GM19397 (cell line): ENCODE measurements around the gene HSPA1A.
A peak's percentile ranks its signal among the peaks of the same experiment; 100 is the strongest.
"Not testable (repeated sequence)": the region's sequence is repeated elsewhere in the genome, so short reads cannot be mapped to it uniquely, and the experiment has no call there.

Experiments
- ATAC-seq: cut with Tn5 transposase; IDR thresholded peaks from one replicate; pipeline ENCODE4 v1.9.1; 2021; ENCODE audit warnings: mild to moderate bottlenecking, moderate library complexity; ENCODE audit not compliant: unreplicated experiment

HSPA1A gene

DNA sequence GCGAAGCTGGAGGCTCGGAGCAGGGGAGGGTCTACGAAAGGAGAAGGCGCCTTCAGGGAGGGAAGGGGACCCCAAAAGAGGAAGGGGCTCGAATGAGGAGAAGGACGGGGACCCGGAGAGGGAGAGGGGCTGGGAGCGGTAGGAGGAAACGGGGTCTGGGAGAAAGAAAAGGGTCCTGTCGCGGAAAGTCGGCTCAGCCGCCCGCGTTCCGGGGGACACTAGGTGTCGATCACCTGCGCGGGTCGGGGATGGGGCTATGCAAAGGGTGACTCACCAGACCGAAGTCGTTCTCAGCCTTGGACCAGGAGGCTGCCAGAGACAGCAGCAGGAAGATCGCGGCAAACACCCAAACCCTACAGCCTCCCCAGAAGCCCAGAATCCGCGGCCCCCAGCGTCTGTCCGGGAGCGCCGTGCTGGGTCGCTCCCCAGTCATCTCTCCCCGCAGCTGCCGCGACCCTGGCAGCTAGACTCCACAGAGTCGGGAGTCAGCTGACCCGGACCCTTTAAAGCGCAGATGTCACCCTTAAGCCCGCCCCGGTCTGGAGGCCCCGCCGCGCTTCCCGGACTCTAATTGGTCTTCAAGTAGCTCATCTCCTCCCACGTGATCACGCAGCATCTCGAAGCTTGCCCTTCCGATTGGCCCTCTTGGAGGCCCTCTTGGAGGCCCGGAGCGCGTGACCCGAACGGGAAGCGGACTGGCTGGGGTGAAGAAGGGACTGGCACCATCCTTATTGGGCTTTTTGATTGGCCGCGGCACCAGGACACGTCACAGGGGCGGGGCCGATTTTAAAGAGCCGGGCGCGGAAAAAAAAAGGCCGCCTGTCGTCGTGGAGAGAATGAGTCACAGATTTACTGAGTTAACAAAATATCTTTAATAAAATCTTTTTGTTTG is 47.2 kb downstream of the HSPA1A start, which contains the start of gene NEU1:
TSS of gene NEU1 (minus strand) at position 478 of the 892 bp plus-strand sequence. CDS start at position 433, 45 bp downstream.
- peak; percentile 94 for ATAC-seq

- ATAC-seq: not testable (repeated sequence)
These were observed 48.8 kb downstream of the HSPA1A start for GRCh38 chr6:31864123-31864562.

- ATAC-seq: no peak
These were observed 49.5 kb downstream of the HSPA1A start for GRCh38 chr6:31864818-31865204.

- ATAC-seq: no peak
These were observed 50.1 kb downstream of the HSPA1A start for GRCh38 chr6:31865205-31866118.
